ENCODE data around the gene APLP1. TPM values are rescaled to one million over a fixed set of nuclear protein-coding genes. Genes with fewer than 3 reads are reported as not detected.

APLP1 gene
- total RNA-seq, 2 donors from 2014 or later: 2.4 to 7.7 TPM

DNA sequence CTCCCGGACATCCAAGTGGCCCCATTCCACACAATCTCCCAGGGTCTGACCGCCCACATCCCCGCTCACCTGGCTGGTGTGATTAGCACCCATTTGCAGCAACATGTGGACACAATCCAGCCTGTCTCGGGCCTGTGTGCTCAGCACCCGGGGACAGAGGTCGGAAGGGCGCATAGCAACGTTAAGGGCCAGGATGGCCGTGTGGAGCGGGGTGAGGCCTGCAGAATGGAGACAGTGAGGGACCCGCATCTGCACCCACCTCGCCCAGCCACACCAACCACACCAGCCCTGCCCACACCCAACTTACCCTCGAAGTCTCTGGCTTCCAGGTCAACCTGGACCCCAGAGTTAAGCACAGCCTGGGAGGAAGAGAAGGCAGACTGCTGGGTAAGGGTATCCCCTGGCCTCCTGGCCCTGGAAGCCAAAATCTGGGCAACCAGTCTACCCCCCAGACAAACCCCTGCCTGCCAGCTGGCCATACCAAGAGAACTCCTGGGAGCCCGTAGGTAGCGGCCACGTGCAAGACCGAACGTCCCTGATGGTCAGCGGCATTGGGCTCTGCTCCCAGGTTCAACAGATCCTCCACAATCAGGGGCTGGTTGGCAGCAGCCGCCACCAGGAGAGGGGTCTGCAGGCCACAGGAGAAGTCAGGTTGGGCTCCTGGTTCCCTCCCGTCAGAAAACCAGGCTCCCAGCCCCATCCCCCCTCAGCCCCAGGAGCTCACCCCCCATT, 27.7 kb downstream of the APLP1 start:
- H3K9me3 Mint-ChIP-seq: no peaks in the 10 kb centered on the region
- H3K4me1 Mint-ChIP-seq (ENCODE audit: low read depth): peaks cover 38% of the 10 kb centered on the region
- no peak for DNase-seq
- no peak overlapping the region for H3K27ac Mint-ChIP-seq
- peak overlapping the region in 1 of 2 donors; percentile 57 for H3K4me3 Mint-ChIP-seq
- H3K27me3 Mint-ChIP-seq (ENCODE audit: low read depth): no peaks in the 10 kb centered on the region
- ATAC-seq (replicated peaks in 1 of 2): no peak
- H3K36me3 Mint-ChIP-seq (ENCODE audit: insufficient read depth in 2 of 2): peaks cover 16 to 34% of the 10 kb centered on the region in 2 donors

DNA sequence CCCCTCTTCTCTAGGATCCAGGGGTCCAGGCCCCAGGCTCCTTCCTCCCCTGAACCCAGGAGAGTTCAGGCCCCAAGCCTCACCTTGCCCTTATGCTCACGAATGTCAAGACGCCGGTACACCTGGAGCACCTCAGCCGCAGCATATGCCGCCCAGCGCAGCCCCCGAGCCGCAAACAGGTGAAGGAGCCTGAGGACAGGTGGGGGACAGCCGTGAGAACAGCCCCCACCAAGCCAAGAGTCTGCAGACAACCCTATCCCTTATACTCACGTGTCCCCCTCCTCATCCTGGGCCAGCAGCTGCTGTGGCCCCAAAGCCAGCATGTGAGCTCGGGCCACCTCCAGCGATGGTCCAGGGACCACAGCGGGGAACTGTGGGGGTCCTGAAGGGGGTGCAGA, 28.3 kb downstream of the APLP1 start:
- Mint-ChIP-seq H3K27me3 (ENCODE audit: low read depth) (no peaks in the 10 kb centered on the region), H3K36me3 (ENCODE audit: insufficient read depth in 2 of 2) (peaks cover 16 to 32% of the 10 kb centered on the region in 2 donors), H3K27ac (no peak overlapping the region), H3K9me3 (no peaks in the 10 kb centered on the region), H3K4me1 (ENCODE audit: low read depth) (peaks cover 41% of the 10 kb centered on the region), H3K4me3 (peak overlapping the region; percentile 27 to 36)
- no peak for DNase-seq
- ATAC-seq (replicated peaks in 1 of 2): no peak

DNA sequence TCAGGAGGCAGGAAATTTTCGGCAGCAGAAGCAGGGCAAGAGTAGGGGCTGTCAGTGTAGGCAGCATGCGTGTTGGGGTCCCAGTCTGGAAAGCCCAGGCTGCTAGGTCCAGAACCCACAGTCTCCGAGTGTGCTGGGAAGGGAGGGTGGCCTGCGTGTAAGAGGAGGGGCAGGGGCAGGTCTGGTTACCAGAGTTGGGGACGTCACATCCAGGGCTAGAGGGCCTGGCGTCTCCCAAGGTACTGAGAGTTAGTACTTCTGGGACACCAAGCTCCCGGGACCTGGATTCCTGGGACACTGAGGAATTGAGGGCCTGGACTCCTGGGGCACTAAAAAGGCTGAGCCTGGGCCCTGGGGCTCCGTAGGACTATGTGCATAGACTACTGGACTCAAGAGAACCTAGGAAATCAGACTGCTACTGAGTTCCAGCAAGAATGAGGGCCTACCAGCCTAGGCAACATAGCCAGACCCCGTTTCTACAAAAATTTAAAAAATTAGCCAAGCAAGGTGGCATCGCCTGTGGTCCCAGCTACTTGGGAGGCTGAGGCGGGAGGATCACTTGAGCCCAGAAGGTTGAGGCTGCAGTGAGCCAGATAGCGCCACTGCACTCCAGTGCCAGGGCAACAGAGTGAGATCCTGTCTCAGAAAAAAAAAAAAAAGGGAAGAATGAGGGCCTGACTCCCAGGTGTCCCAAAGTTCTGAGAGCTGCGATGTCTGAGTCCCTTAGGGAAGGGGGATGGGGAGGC, 29.5 kb downstream of the APLP1 start:
- DNase-seq (no peak), ATAC-seq (replicated peaks in 1 of 2) (no peak)
- peak overlapping the region; percentile 88 to 96 for H3K4me3 Mint-ChIP-seq
- H3K36me3 Mint-ChIP-seq (ENCODE audit: insufficient read depth in 2 of 2): peaks cover 13 to 25% of the 10 kb centered on the region in 2 donors
- H3K9me3 Mint-ChIP-seq: no peaks in the 10 kb centered on the region
- H3K27ac Mint-ChIP-seq: peak overlapping the region; percentile 75
- peaks cover 48% of the 10 kb centered on the region for H3K4me1 Mint-ChIP-seq (ENCODE audit: low read depth)
- H3K27me3 Mint-ChIP-seq (ENCODE audit: low read depth): no peaks in the 10 kb centered on the region

DNA sequence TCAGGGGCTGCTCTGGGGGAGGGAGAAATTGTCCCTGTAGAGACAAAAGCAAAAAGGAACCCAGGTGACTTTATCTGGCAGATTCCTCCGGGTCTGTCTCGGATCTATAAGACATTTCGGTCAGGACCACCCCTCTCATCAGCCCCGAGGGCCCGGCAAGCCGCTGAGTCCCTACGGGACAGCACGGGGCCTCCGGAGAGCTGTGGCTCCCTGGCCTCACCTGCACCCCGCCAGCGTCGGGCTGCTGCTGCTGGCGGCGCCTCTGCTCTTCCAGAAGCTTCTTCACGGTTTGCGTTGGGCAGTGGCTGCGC, 30.1 kb downstream of the APLP1 start:
- DNase-seq: no peak
- H3K36me3 Mint-ChIP-seq (ENCODE audit: insufficient read depth in 2 of 2): peaks cover 13 to 21% of the 10 kb centered on the region in 2 donors

DNA sequence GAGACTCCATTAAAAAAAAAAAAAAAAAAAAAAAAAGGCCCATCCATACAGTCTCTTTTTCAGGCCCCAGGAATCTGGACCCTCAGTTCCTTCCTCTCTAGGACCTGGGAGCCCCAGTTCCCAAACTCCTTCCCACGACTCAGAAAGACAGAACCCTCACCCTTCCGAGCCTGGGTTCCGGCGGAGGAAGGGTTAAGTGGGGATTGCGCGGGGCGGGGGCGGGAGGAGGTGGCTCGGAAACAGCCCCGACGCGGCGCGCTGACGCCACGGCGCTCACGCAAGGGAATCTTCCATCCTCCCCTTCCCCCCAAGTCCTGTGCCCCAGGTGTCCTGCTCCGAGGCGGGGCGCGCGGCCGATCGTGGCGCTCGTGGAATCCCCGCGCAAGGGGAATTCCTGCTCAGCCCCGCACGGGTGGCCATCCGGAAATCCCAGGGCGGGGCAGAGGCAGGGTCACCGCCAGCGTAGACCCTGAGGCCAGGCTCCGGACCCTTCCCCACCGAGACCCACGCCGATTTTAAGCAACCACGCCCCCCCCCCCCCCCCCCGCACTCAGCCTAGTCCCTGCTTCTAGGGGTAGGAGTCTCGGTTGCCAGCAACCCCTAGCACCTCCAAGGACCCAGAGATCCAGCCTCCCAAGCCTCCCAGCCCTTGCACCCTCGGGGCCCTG, 31.3 kb downstream of the APLP1 start:
- Mint-ChIP-seq H3K36me3 (ENCODE audit: insufficient read depth in 2 of 2) (peaks cover 16 to 20% of the 10 kb centered on the region in 2 donors), H3K27ac (peak overlapping the region; percentile 91), H3K4me1 (ENCODE audit: low read depth) (peaks cover 66% of the 10 kb centered on the region), H3K27me3 (ENCODE audit: low read depth) (no peaks in the 10 kb centered on the region), H3K4me3 (peak overlapping the region; percentile 88 to 96), H3K9me3 (no peaks in the 10 kb centered on the region)
- ATAC-seq (replicated peaks in 1 of 2) (peak; percentile 71 to 74), DNase-seq (peak; percentile 88 to 89)

More for the DNA sequence above, 30.1 kb downstream of the APLP1 start:
- H3K27ac Mint-ChIP-seq: peak overlapping the region; percentile 91
- H3K9me3 Mint-ChIP-seq: no peaks in the 10 kb centered on the region
- H3K4me1 Mint-ChIP-seq (ENCODE audit: low read depth): peaks cover 54% of the 10 kb centered on the region
- peak overlapping the region; percentile 88 to 96 for H3K4me3 Mint-ChIP-seq
- no peak for ATAC-seq (replicated peaks in 1 of 2)
- no peaks in the 10 kb centered on the region for H3K27me3 Mint-ChIP-seq (ENCODE audit: low read depth)

DNA sequence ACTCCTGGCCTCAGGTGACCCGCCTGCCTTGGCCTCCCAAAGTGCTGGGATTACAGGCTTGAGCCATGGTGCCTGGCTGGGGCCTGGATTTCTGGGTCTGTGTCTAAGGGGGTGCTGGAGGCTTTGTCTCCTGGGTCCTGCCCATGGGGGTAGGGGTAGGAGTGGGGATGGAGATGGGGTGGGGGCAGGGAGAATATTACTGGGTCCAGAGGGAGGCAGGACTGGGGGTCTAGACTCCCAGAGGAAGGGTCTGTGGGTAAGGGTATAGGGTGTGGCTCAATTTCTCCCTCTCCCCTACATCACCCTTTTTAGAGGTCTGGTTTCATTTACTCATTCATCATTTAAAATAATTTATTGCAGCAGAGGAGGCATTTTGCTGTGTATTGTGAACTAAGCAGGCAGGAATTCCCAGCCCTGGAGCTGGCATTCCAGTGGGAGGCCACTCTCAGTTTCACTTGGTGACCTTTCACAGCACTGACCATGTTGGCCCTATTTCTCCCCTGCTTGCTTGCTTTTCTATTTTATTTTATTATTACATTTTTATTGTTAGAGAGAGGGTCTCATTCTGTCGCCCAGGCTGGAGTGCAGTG, 32.8 kb downstream of the APLP1 start:
- peaks cover 10 to 11% of the 10 kb centered on the region in 2 donors for H3K36me3 Mint-ChIP-seq (ENCODE audit: insufficient read depth in 2 of 2)
- H3K27ac Mint-ChIP-seq: peak overlapping the region; percentile 74
- no peaks in the 10 kb centered on the region for H3K27me3 Mint-ChIP-seq (ENCODE audit: low read depth)
- no peak for ATAC-seq (replicated peaks in 1 of 2)
- H3K4me3 Mint-ChIP-seq: peak overlapping the region; percentile 88 to 96
- peaks cover 65% of the 10 kb centered on the region for H3K4me1 Mint-ChIP-seq (ENCODE audit: low read depth)
- H3K9me3 Mint-ChIP-seq: no peaks in the 10 kb centered on the region
- no peak for DNase-seq

DNA sequence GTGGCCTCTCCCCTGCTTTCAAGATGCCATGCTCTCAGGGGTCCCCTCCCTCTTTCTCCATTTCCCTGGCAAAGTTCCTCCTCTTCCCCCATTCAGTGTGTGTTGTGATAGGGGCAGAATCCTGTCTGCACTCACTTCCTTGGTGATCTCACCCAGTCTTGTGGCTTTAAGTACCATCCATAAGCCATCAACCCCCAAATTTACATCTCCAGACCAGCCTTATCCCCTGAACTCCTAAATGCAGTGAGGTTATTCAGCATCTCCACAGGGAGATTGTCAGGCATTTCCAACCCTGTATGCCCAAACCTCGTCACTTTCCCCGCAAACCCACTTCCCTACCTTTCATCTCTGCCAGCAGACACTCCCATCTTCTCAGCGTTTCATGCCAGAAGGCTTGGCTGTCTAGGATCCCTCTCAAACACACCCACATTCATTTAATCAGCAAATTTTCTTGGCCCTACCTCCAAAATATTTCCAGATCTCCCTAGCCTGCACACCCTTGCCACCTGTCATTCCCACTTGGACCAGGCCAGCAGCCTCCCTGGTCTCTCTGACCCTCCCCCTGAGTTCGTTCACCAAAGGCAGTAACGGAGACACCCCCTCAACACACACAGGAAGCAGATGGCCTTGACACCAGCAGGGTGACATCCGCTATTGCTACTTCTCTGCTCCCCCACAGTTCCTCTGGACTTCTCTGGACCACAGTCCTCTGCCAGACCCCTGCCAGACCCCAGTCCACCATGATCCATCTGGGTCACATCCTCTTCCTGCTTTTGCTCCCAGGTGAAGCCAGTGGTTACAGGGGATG, 33.7 kb downstream of the APLP1 start, which contains the start of gene HCST:
Gene HCST (plus strand): TSS at position 676 of the 808 bp plus-strand sequence. CDS start 65 bp downstream, at position 741.
- Mint-ChIP-seq H3K4me1 (ENCODE audit: low read depth) (peaks cover 70% of the 10 kb centered on the region), H3K9me3 (no peaks in the 10 kb centered on the region), H3K27me3 (ENCODE audit: low read depth) (no peaks in the 10 kb centered on the region), H3K36me3 (ENCODE audit: insufficient read depth in 2 of 2) (peaks cover 10 to 11% of the 10 kb centered on the region in 2 donors), H3K27ac (peak within 1 kb of the TSS; percentile 95), H3K4me3 (peak within 1 kb of the TSS; percentile 88 to 96)
- ATAC-seq (replicated peaks in 1 of 2) (peak in 1 of 2 donors; percentile 21), DNase-seq (peak; percentile 41 to 43)

DNA sequence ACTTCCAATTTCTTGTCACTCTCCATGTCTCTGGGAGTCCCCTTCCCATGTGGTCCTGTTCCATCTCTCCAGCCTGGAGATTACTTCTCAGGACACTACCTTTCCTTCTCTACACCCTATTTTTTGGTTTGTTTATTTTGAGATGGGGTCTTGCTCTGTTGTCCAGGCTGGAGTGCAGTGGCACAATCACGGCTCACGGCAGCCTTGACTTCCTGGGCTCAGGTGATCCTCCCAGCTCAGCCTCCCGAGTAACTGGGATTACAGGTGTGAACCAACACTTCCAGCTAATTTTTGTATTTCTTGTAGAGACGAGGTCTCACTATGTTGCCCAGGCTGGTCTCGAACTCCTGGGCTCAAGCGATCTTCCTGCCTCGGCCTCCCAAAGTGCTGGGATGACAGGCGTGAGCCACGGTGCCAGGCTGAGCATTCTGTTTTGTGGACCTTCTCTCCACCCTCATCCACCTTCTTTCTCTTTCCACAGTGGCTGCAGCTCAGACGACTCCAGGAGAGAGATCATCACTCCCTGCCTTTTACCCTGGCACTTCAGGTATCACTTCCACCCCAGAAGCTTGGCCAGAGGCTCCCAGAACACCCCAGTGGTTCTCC, 34.6 kb downstream of the APLP1 start:
- Mint-ChIP-seq H3K4me1 (ENCODE audit: low read depth) (peaks cover 63% of the 10 kb centered on the region), H3K4me3 (peak overlapping the region; percentile 88 to 96), H3K27ac (peak overlapping the region; percentile 95), H3K9me3 (no peaks in the 10 kb centered on the region), H3K36me3 (ENCODE audit: insufficient read depth in 2 of 2) (peaks cover 7% of the 10 kb centered on the region in 2 donors), H3K27me3 (ENCODE audit: low read depth) (no peaks in the 10 kb centered on the region)
- ATAC-seq (replicated peaks in 1 of 2): no peak
- DNase-seq: no peak

DNA sequence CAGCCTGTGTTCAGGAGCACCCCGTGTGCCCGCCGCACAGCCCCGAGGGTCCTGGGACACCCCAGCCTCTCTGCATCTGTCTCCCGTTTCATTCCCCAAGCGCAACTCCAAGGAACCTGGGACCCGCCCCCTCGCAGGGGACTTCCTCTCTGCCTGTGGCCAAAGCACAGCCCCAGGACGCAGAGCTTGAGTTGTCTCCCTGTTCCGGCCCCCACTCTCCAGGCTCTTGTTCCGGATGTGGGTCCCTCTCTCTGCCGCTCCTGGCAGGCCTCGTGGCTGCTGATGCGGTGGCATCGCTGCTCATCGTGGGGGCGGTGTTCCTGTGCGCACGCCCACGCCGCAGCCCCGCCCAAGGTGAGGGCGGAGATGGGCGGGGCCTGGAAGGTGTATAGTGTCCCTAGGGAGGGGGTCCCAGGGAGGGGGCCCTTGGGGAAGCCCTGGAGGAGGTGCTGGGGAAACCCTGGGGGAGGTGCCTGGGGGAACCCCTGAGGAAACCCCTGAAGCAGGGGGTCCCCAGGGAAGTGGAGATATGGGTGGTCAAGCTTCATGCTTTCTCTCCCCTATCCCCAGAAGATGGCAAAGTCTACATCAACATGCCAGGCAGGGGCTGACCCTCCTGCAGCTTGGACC, 35.3 kb downstream of the APLP1 start:
- ATAC-seq (replicated peaks in 1 of 2) (peak; percentile 67 to 73), DNase-seq (peak; percentile 90 to 92)
- Mint-ChIP-seq H3K27me3 (ENCODE audit: low read depth) (no peaks in the 10 kb centered on the region), H3K9me3 (no peaks in the 10 kb centered on the region), H3K4me3 (peak overlapping the region; percentile 88 to 96), H3K27ac (peak overlapping the region; percentile 95), H3K36me3 (ENCODE audit: insufficient read depth in 2 of 2) (peaks cover 5 to 6% of the 10 kb centered on the region in 2 donors), H3K4me1 (ENCODE audit: low read depth) (peaks cover 58% of the 10 kb centered on the region)

DNA sequence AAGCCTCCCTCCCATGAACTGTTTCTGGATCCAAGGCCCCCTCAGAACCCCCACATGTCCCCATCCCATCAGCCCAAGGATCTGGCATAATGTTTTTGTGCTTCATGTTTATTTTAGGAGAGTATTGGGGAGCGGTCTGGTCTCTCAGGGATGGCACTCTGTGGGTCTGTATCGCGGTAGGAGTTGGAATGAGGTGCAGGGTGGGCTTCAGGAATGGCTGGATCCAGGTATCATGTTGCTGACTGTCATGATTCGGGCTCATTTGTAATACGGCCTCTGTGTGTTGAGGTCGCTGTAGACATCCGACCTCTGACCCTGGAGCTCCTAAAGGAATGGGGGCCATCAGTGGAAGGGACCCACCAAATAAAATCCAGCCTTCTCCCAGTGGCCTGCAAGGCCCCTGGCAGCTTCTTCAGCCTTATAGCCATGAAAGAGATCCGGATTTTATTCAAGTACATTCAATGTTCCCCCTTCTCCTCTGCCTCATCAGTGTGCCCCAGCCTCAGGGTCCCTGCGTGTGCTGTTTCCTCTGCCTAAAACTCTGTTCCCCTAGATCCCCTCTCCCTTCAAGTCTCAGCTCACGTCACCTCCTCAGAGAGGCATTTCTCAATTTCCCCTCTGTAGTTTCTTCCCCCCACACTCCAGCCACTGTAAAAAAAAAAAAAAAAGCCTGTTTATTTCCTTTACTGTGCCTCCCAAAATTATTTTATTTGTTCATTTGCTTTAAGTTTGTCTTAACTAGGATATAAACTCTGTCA, 36.1 kb downstream of the APLP1 start:
- Mint-ChIP-seq H3K27me3 (ENCODE audit: low read depth) (no peaks in the 10 kb centered on the region), H3K27ac (peak overlapping the region; percentile 36), H3K4me1 (ENCODE audit: low read depth) (peaks cover 64% of the 10 kb centered on the region), H3K36me3 (ENCODE audit: insufficient read depth in 2 of 2) (peaks cover 2 to 4% of the 10 kb centered on the region in 2 donors), H3K4me3 (peak overlapping the region; percentile 35 to 39), H3K9me3 (no peaks in the 10 kb centered on the region)
- no peak for DNase-seq
- ATAC-seq (replicated peaks in 1 of 2): no peak

DNA sequence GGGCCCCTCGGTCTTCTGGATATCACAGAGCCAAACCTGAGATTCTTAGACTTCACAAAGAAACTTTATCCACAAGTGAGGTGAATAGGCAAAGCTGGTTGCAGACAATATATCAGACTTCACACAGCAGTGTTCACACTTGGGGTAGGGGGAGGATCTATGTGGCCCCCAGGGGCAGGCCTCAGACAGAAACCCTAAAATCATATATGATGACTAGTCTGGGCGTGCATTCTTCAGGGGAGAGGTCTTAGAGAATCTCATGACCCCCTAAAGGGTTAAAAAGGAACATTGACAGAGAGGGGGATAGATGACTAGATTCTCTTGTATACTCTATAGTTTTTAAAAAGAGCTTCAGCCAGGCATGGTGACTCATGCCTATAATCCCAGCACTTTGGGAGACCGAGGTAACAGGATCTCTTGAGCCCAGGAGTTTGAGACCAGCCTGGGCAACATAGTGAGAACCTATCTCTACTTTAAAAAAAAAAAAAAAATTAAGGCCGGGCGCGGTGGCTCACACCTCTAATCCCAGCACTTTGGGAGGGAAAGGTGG, 36.9 kb downstream of the APLP1 start:
- Mint-ChIP-seq H3K27me3 (ENCODE audit: low read depth) (no peaks in the 10 kb centered on the region), H3K4me3 (peak overlapping the region in 1 of 2 donors; percentile 39), H3K9me3 (no peaks in the 10 kb centered on the region), H3K27ac (no peak overlapping the region), H3K4me1 (ENCODE audit: low read depth) (peaks cover 66% of the 10 kb centered on the region), H3K36me3 (ENCODE audit: insufficient read depth in 2 of 2) (peaks cover 2% of the 10 kb centered on the region in 2 donors)
- ATAC-seq (replicated peaks in 1 of 2): no peak
- DNase-seq: no peak
